ENCODE measurements around the gene MARCHF9.

The MARCHF9 gene

GRCh38 chr12:57729321-57729844, 25.5 kb upstream of the MARCHF9 start:
- no peak for TF ChIP-seq ZNF274 (IDR thresholded peaks at IDR 0.05; ENCODE audit: low read depth, low read length)
- H3K4me3 ChIP-seq (ENCODE audit: low read length) = no peak overlapping the region

GRCh38 chr12:57730336-57731067, 24.4 kb upstream of the MARCHF9 start:
- H3K4me3 ChIP-seq (ENCODE audit: low read length) = no peak overlapping the region
- no peak for TF ChIP-seq ZNF274 (IDR thresholded peaks at IDR 0.05; ENCODE audit: low read depth, low read length)

- no peak overlapping the region for H3K4me3 ChIP-seq (ENCODE audit: low read length)
- TF ChIP-seq ZNF274 (IDR thresholded peaks at IDR 0.05; ENCODE audit: low read depth, low read length) = no peak
These were observed 23.4 kb upstream of the MARCHF9 start for GRCh38 chr12:57731411-57732080.

- TF ChIP-seq ZNF274 (IDR thresholded peaks at IDR 0.05; ENCODE audit: low read depth, low read length) = no peak
- no peak overlapping the region for H3K4me3 ChIP-seq (ENCODE audit: low read length)
These were observed 22.6 kb upstream of the MARCHF9 start for GRCh38 chr12:57732270-57732669.

GRCh38 chr12:57732726-57733593, 21.9 kb upstream of the MARCHF9 start:
- TF ChIP-seq ZNF274 (IDR thresholded peaks at IDR 0.05; ENCODE audit: low read depth, low read length) = no peak
- H3K4me3 ChIP-seq (ENCODE audit: low read length) = no peak overlapping the region

GRCh38 chr12:57733928-57734327, 21.0 kb upstream of the MARCHF9 start:
- no peak overlapping the region for H3K4me3 ChIP-seq (ENCODE audit: low read length)
- TF ChIP-seq ZNF274 (IDR thresholded peaks at IDR 0.05; ENCODE audit: low read depth, low read length) = no peak

GRCh38 chr12:57734591-57734990, 20.3 kb upstream of the MARCHF9 start:
- no peak for TF ChIP-seq ZNF274 (IDR thresholded peaks at IDR 0.05; ENCODE audit: low read depth, low read length)
- no peak overlapping the region for H3K4me3 ChIP-seq (ENCODE audit: low read length)

- TF ChIP-seq ZNF274 (IDR thresholded peaks at IDR 0.05; ENCODE audit: low read depth, low read length) = no peak
- H3K4me3 ChIP-seq (ENCODE audit: low read length) = no peak overlapping the region
These were observed 19.6 kb upstream of the MARCHF9 start for GRCh38 chr12:57735198-57735855.

GRCh38 chr12:57735952-57736740, 18.8 kb upstream of the MARCHF9 start:
- no peak overlapping the region for H3K4me3 ChIP-seq (ENCODE audit: low read length)
- TF ChIP-seq ZNF274 (IDR thresholded peaks at IDR 0.05; ENCODE audit: low read depth, low read length) = no peak

GRCh38 chr12:57736741-57737466, 18.0 kb upstream of the MARCHF9 start:
- H3K4me3 ChIP-seq (ENCODE audit: low read length) = no peak overlapping the region
- TF ChIP-seq ZNF274 (IDR thresholded peaks at IDR 0.05; ENCODE audit: low read depth, low read length) = no peak

GRCh38 chr12:57737467-57738460, 17.1 kb upstream of the MARCHF9 start:
- no peak for TF ChIP-seq ZNF274 (IDR thresholded peaks at IDR 0.05; ENCODE audit: low read depth, low read length)
- H3K4me3 ChIP-seq (ENCODE audit: low read length) = no peak overlapping the region
